Measurements from ENCODE around the gene SRPK2.
"Not testable (repeated sequence)": the region's sequence is repeated elsewhere in the genome, so short reads cannot be mapped to it uniquely, and the experiment has no call there.

GRCh38 chr7:105260201-105260871 lies 128.4 kb downstream of the SRPK2 start:
- TF ChIP-seq YY1 (IDR thresholded peaks at IDR 0.05); REST (IDR thresholded peaks at IDR 0.05); RAD21 (IDR thresholded peaks at IDR 0.05); TAF1 (conservative IDR thresholded peaks at IDR 0.05); ATF3 (IDR thresholded peaks at IDR 0.05); SP1 (IDR thresholded peaks at IDR 0.05); CTCF (IDR thresholded peaks at IDR 0.05; ENCODE audit: low read depth, low read length, missing input control); ZBTB33 (IDR thresholded peaks at IDR 0.05); MAX (IDR thresholded peaks at IDR 0.05); RXRA (IDR thresholded peaks at IDR 0.05); GABPA (IDR thresholded peaks at IDR 0.05 in 1 of 2, conservative IDR thresholded peaks at IDR 0.05 in 1 of 2): not testable (repeated sequence)
